ENCODE measurements around the gene GTF2F1.
"Not testable (repeated sequence)": the region's sequence is repeated elsewhere in the genome, so short reads cannot be mapped to it uniquely, and the experiment has no call there.

Gene GTF2F1

DNA sequence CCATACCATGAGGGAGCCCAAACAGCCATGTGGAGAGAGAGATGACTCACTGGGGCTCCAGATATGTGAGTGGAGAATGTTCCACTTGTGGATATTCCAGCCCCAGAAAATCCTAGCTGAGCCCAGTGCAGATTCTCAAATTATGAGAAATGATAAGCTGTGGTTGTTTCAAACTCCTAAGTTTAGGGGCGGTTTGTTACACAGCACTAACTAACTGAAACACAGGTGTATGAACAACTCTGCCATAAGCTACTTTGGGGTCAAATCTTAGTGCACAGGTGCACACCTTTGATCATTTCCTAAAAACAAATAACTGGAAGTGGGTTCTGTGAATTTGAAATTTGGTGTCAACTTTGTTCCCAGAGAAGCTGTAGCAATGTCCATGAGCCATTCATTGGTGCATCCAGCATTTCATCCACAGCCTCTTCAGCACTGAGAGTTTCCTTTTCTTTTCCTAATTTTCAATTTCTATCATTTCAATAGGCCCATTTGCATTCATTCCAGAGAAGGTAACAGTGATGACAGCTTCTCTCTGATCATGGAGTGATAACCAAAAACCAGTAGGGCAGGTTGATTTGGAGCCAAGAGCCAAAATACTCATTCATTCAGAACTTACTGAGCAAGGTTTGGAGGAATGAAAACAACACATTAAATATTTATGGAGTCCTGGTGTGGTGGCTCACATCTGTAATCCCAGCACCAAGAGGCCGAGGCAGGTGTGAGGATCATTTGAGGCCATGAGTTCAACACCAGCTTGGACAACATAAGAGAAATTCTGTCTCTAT, 40.4 kb downstream of the GTF2F1 start:
- DNase-seq = no peak

GRCh38 chr19:6350688-6351087, 42.3 kb downstream of the GTF2F1 start:
- no peak for DNase-seq

- DNase-seq = not testable (repeated sequence)
Observed at GRCh38 chr19:6349271-6349670, 43.7 kb downstream of the GTF2F1 start.

GRCh38 chr19:6343462-6343861, 49.5 kb downstream of the GTF2F1 start:
- DNase-seq = no peak

GRCh38 chr19:6340493-6341201, 52.3 kb downstream of the GTF2F1 start:
- no peak for DNase-seq

- DNase-seq = no peak
Observed at GRCh38 chr19:6334490-6335285, 58.3 kb downstream of the GTF2F1 start.

DNA sequence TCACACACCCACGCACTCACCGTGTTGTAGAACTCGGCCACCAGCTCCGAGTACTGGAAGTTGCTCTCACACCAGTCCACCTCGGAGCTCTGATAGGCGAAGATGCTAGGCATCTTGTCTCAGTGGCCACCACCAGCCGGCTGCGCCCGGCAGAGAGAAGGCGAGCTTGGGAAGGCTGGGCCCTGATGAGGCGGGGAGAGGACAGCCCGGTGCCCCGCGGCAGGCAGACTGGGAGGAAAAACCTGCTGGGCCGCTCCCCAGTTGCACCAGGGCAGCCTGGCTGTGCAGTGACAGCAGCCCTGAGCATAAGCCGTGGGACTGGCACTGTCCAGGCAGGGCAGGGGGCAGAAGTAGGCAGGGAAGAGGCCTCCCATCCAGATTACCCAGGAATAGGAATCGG, 59.5 kb downstream of the GTF2F1 start, which contains the start of gene ACER1:
Gene ACER1, minus strand, starts transcription at position 174 of the 400 bp plus-strand sequence. Its CDS starts 61 bp downstream, at position 113.
- no peak for DNase-seq

Measured in NCI-H146 (cell line).